Heart left ventricle (tissue), 13 donors: Measurements from ENCODE around the gene C1QTNF2.

ENCODE experiments used
- CTCF ChIP-seq, 12 donors: fragments of 200-600 bp; sonication (generic) in 4 of 12; IDR thresholded peaks; one replicate each; pipeline versions ENCODE4 v1.5.0 to v1.8.0; 2018 to 2022; ENCODE audit warnings: antibody characterized with exemption in 12 of 12, mild to moderate bottlenecking in 5 of 12
- POLR2A ChIP-seq, 2 donors: fragments of 450-650 bp; IDR thresholded peaks; one replicate each; pipeline ENCODE4 v1.6.1; 2017; ENCODE audit warnings: antibody characterized with exemption in 2 of 2, mild to moderate bottlenecking in 2 of 2, moderate library complexity in 2 of 2
- donor health status: ischemic (EF 13 %, LVEDD 7.1; RV severe dilation, severe dysfunction).
- donor health status: DM: no; HTN: yes; CAD: no.
- donor health status: DM: no; HTN: no; CAD: no.
- donor health status: ischemic (EF 25% LVEDD 6.9; RV normal size, moderate dysfunction).
- donor health status: ischemic (EF 25% LVEDD 5.7; RV mildly dilated, moderate dysfunction).
- donor health status: ischemic (EF 35%, LVEDD 5.7; RV mildly dilated, moderate dysfunction).
- donor health status: nonischemic (EF 11% LVEDD 7.7; RV severe dilation, severe dysfunction).
- donor health status: DM: yes; HTN: yes; CAD: no.
- donor health status: PGD.
- donor health status: ischemic (EF 29% LVEDD 5.4; RV normal size, mild dysfunction).
- donor health status: nonischemic (EF 23%, LVEDD 6.1; RV moderate dilation, normal function).

- TF ChIP-seq CTCF (IDR thresholded peaks at IDR 0.05) (no peak), POLR2A (IDR thresholded peaks at IDR 0.05) (peak in 1 of 2 donors; percentile 46)
Observed at GRCh38 chr5:160312134-160312959, 58.1 kb downstream of the C1QTNF2 start, which contains the start of gene CCNJL.
